Right cardiac atrium (tissue), 5 donors: ENCODE measurements around the gene NIPAL3. TPM values are rescaled to one million over a fixed set of nuclear protein-coding genes. Genes with fewer than 3 reads are reported as not detected.
"Not testable (repeated sequence)": the region's sequence is repeated elsewhere in the genome, so short reads cannot be mapped to it uniquely, and the experiment has no call there.

Experiments used
- ATAC-seq, 2 donors: fragments of 200-7000 bp; cut with Tn5 transposase; one replicate each; pipeline versions ENCODE4 v1.8.0 to v1.9.1; 2020; ENCODE audit warnings: moderate library complexity in 2 of 2, mild to moderate bottlenecking in 1 of 2
- DNase-seq, 3 donors: peaks; one replicate each; pipeline ENCODE4 v3.0.0-alpha.2; 2020
- H3K27ac ChIP-seq: one replicate; pipeline ENCODE4 v1.5.1; 2013; ENCODE audit warnings: mild to moderate bottlenecking, low read length, control low read depth, moderate library complexity
- H3K27me3 ChIP-seq: one replicate; pipeline ENCODE4 v1.6.1; 2013; ENCODE audit not compliant: control insufficient read depth, insufficient read depth
- H3K4me1 ChIP-seq: one replicate; pipeline ENCODE4 v1.6.1; 2013; ENCODE audit warnings: low read length; ENCODE audit not compliant: control insufficient read depth, insufficient read depth
- H3K4me3 ChIP-seq: one replicate; pipeline ENCODE4 v1.5.1; 2013; ENCODE audit warnings: low read length, control low read depth
- H3K9me3 ChIP-seq: one replicate; pipeline ENCODE4 v1.6.1; 2013; ENCODE audit warnings: low read length; ENCODE audit not compliant: control insufficient read depth
- WGBS: extraction: QIAGEN DNeasy Blood & Tissue Kit; methylation state at CpG from one replicate; pipeline ENCODE4 v1.1.7; 2013; 5-methylcytosine and 5-hydroxymethylcytosine counted together
- intact Hi-C, 4 donors: fragments of 100-400 bp; cut with DNase I; formaldehyde crosslinking; loops; one replicate each; pipeline versions ENCODE4 v1.11.0 to v1.14.0; 2022 to 2023
- polyA plus RNA-seq: library from polyadenylated mRNA; stranded (reverse); fragments of 200-250 nt; gene quantifications from one replicate; pipeline ENCODE4 v1.2.3, GENCODE V29; 2013
- total RNA-seq, 4 donors: library from RNA; stranded (reverse); fragmentation: NEBNext Ultra II Directional; extraction: Animal tissue kit (Norgen Biotek cat#: 25700); gene quantifications; one replicate each; pipeline ENCODE4 v1.2.1, GENCODE V29; 2021
- donor health status: healthy with polysubstance abuse.
- donor health status: DM: no; HTN: yes; CAD: no.
- donor health status: DM: no; HTN: no; CAD: no.
- donor health status: DM: no; HTN: yes; CAD: no; lungs with severe emphysema.
- donor health status: DM: yes; HTN: yes; CAD: no.

NIPAL3 gene
- total and polyA plus RNA-seq, 5 donors: 12.8 to 35.6 (median 35.2) TPM

DNA sequence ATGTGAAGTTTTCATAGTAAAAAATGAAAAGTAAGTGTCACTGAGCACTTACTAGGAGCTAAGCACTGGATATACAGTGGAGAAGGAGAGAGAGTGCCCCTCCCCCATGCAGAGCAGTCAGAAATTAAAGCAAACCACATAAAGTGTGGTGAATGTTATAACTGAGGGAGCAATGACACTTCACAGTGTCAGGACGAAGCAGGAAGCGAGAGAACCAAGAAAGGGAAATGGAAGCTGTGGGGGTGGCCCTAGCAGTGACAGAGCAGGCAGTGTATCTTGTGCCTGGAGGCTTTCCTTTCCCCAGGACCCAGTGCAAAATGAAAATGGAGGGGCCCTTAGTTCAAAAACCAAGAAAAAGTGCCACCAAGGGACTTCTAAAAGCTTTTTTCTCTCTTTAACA is 65.5 kb downstream of the NIPAL3 start:
- WGBS: 45% methylated on average over 2 of the region's 2 CpGs
- Histone ChIP-seq H3K4me3 (no peak overlapping the region), H3K27ac (no peak overlapping the region), H3K9me3 (no peaks in the 10 kb centered on the region), H3K27me3 (no peaks in the 10 kb centered on the region), H3K4me1 (no peaks in the 10 kb centered on the region)
- intact Hi-C loops: no loop called here
- ATAC-seq (peak; percentile 37 to 47), DNase-seq (peak in 1 of 3 donors; percentile 44)

DNA sequence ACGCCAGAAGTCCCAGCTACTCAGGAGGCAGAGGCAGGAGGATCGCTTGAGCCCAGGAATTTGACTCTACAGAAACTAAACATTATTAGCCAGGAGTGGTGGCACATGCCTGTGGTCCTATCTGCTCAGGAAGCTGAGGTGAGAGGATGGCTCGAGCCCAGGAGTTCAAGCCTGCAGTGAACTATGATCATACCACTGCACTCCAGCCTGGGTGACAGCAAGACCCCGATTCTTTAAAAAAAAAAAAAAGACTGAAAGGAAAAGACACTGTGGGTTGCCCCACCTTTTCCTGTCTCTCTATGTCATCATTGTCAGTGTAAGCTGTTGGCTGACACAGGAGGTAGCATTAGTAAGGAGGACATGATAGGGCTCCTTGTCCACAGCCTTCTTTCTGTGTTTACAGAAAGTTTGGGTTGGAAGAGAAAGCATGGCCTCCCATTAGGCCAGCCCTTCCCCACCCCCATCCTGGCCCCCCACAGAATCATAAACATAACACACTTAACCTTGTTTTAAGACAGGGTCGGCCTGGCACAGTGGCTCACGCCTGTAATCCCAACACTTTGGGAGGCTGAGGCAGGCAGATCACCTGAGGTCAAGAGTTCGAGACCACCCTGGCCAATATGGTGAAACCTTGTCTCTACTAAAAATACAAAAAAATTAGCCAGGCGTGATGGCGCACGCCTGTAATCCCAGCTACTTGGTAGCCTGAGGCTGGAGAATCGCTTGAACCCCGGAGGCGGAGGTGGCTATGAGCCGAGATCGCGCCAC is 66.4 kb downstream of the NIPAL3 start:
- 87% methylated on average over 16 of the region's 16 CpGs for WGBS
- intact Hi-C loops: no loop called here
- Histone ChIP-seq H3K27ac (no peak overlapping the region), H3K4me3 (no peak overlapping the region), H3K9me3 (no peaks in the 10 kb centered on the region), H3K27me3 (no peaks in the 10 kb centered on the region), H3K4me1 (no peaks in the 10 kb centered on the region)
- ATAC-seq (no peak), DNase-seq (no peak)

DNA sequence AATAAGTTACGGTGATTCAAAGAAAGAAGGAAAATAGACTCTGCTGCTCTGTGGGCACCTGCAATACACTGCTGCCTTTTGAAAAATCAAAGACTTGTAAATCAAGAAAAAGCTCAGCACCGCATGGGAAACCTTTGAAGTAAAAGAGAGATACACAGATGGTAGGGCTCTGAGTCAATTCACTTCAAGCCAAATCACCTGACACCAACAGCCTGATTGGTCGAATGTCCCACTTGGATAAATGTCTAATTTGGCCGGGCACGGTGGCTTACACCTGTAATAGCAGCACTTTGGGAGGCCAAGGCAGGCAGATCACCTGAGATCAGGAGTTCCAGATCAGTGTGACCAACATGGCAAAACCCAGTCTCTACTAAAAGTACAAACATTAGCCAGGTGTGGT is 67.8 kb downstream of the NIPAL3 start:
- intact Hi-C loops: no loop called here
- ATAC-seq: no peak
- Histone ChIP-seq H3K4me1 (no peaks in the 10 kb centered on the region), H3K9me3 (no peaks in the 10 kb centered on the region), H3K27ac (no peak overlapping the region), H3K27me3 (no peaks in the 10 kb centered on the region), H3K4me3 (no peak overlapping the region)
- DNase-seq: no peak
- 89% methylated on average over 5 of the region's 5 CpGs for WGBS

DNA sequence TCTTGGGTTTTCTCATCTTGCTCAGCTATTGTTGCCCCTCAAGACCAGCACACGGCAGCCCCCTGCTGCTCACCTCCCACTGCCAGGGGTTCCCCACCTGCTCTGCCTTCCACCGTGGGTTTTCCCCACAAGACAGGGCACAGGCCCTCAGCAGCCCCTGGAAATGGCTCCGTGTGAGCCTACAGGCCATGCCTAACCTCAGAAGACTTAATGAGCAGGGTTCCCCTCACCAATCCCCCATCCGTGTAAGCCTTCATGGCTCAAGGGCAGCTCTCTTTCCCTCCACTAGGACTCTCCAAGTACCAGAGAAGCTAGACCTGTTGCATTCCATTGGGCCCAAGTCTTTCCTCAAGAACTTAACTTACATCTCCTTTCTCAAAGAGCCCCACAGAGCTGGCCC is 68.6 kb downstream of the NIPAL3 start:
- 72% methylated on average over 4 of the region's 4 CpGs for WGBS
- no peak for DNase-seq
- H3K27me3 ChIP-seq: no peaks in the 10 kb centered on the region
- H3K4me1 ChIP-seq: no peaks in the 10 kb centered on the region
- H3K27ac ChIP-seq: no peak overlapping the region
- intact Hi-C loops: no loop called here
- no peaks in the 10 kb centered on the region for H3K9me3 ChIP-seq
- no peak overlapping the region for H3K4me3 ChIP-seq
- ATAC-seq: no peak

DNA sequence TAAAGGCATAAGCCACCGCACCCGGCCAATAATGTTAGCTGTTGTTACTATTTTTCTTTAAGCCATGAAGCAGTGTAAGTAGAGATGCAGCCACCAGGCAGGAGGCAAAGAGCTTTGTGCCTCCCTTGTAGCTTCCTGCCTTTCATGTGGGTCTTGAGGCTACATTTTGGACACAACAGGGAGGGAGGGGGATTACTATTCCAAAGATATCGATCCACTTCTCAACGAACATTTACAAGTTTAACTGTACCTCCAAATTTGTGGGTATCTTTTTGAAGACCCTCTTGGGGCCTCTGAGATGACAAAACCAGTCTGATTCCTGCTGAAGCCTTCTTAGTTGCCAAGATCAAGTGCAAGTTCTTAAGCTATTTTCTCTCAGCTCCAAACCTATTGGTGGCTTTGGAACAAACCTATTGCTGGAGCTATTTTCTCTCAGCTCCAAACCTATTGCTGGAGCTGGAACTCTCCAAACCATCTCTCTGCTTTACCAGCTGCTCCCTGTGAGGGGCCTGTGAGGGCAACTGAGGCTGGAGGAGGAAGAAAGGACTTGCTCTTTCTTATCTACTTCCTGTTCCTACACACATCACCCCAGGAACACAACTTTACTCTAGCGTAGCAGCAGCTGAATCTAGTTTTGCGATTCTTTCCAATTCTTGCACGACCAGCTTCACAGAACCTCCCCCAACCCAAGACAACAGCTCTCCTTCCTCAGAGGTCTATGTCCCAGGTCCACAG is 70.9 kb downstream of the NIPAL3 start:
- no peaks in the 10 kb centered on the region for H3K9me3 ChIP-seq
- ATAC-seq (no peak), DNase-seq (no peak)
- no peaks in the 10 kb centered on the region for H3K4me1 ChIP-seq
- 77% methylated on average over 7 of the region's 7 CpGs for WGBS
- H3K27me3 ChIP-seq: no peaks in the 10 kb centered on the region
- intact Hi-C loops: no loop called here
- H3K4me3 ChIP-seq: no peak overlapping the region
- H3K27ac ChIP-seq: no peak overlapping the region

DNA sequence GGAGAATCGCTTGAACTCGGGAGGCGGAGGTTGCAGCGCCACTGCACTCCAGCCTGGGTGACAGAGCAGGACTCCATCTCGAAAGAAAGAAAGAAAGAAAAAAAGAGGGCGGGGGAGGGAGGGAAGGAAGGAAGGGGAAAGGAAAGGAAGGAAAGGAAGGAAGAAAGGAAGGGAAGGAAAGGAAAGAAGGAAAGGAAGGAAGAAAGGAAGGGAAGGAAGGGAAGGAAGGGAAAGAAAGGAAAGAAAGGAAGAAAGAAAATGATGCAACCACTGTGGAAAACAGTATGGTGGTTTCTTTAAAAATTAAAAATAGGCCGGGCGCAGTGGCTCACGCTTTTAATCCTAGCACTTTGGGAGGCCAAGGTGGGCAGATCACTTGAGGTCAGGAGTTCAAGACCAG is 71.9 kb downstream of the NIPAL3 start:
- WGBS: 92% methylated on average over 9 of the region's 9 CpGs
- no peak for DNase-seq

DNA sequence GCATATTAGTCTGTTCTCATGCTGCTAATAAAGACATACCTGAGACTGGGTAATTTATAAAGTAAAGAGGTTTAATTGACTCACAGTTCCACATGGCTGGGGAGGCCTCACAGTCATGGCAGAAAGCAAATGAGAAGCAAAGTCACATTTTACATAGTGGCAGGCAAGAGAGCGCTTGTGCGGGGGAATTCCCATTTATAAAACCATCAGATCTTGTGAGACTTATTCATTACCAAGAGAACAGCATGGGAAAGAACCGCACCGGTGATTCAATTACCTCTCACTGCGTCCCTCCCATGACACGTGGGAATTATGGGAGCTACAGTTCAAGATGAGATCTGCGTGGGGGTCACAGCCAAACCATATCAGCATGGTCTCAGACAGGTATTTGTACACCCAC is 72.6 kb downstream of the NIPAL3 start:
- DNase-seq, H3K4me1 ChIP-seq, H3K9me3 ChIP-seq, ATAC-seq, H3K27ac ChIP-seq, H3K4me3 ChIP-seq, intact Hi-C loops, H3K27me3 ChIP-seq: not testable (repeated sequence)
- WGBS: 93% methylated on average over 7 of the region's 7 CpGs

More for the DNA sequence above, 71.9 kb downstream of the NIPAL3 start:
- ATAC-seq: no peak
- H3K4me3 ChIP-seq: no peak overlapping the region
- H3K27me3 ChIP-seq: no peaks in the 10 kb centered on the region
- H3K27ac ChIP-seq: no peak overlapping the region
- intact Hi-C loops: no loop called here
- no peaks in the 10 kb centered on the region for H3K4me1 ChIP-seq
- H3K9me3 ChIP-seq: no peaks in the 10 kb centered on the region

DNA sequence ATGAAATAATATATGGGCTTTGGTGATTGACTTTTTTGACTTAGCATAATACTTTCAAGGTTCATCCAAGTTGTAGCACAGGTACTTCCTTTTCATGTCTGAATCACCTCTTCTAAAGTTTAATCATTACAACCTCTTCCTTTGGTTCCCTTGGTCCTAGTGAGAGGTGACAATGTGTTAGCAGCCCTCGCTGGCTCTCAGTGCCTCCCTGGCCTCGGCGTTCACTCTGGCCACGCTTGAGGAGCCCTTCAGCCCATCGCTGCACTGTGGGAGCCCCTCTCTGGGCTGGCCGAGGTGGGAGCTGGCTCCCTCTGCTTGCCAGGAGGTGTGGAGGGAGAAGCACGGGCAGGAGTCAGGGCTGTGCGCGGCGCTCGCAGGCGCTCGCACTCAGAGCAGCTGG is 74.1 kb downstream of the NIPAL3 start:
- no peaks in the 10 kb centered on the region for H3K9me3 ChIP-seq
- DNase-seq (no peak), ATAC-seq (no peak)
- 96% methylated on average over 13 of the region's 13 CpGs for WGBS
- H3K4me3 ChIP-seq: no peak overlapping the region
- intact Hi-C loops: no loop called here
- no peak overlapping the region for H3K27ac ChIP-seq
- no peaks in the 10 kb centered on the region for H3K27me3 ChIP-seq
- H3K4me1 ChIP-seq: no peaks in the 10 kb centered on the region

DNA sequence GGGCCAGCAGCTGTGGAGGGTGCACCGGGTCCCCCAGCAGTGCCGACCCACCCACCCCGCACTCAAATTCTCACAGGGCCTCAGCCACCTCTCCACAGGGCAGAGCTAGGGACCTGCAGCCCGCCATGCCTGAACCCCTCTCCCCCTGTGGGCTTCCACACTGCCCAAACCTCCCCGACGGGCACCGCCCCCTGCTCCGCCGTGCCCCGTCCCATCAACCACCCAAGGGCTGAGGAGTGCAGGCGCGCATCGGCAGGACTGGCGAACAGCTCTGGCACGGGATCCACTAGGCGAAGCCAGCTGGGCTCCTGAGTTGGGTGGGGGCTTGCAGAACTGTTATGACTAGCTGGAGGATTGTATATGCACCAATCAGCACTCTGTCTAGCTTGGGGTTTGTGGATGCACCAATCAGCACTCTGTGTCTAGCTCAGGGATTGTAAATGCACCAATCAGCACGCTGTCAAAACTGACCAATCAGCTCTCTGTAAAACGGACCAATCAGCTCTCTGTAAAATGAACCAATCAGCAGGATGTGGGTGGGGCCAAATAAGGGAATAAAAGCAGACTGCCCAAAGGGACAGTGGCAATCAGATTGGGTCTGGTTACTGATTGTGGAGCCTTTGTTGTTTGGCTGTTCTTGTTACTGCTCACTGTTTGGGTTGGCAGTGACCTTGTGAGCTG is 74.6 kb downstream of the NIPAL3 start:
- intact Hi-C loops: no loop called here
- no peaks in the 10 kb centered on the region for H3K9me3 ChIP-seq
- ATAC-seq: no peak
- no peak overlapping the region for H3K27ac ChIP-seq
- WGBS: 97% methylated on average over 18 of the region's 18 CpGs
- no peaks in the 10 kb centered on the region for H3K27me3 ChIP-seq
- DNase-seq: no peak
- no peaks in the 10 kb centered on the region for H3K4me1 ChIP-seq
- H3K4me3 ChIP-seq: no peak overlapping the region

DNA sequence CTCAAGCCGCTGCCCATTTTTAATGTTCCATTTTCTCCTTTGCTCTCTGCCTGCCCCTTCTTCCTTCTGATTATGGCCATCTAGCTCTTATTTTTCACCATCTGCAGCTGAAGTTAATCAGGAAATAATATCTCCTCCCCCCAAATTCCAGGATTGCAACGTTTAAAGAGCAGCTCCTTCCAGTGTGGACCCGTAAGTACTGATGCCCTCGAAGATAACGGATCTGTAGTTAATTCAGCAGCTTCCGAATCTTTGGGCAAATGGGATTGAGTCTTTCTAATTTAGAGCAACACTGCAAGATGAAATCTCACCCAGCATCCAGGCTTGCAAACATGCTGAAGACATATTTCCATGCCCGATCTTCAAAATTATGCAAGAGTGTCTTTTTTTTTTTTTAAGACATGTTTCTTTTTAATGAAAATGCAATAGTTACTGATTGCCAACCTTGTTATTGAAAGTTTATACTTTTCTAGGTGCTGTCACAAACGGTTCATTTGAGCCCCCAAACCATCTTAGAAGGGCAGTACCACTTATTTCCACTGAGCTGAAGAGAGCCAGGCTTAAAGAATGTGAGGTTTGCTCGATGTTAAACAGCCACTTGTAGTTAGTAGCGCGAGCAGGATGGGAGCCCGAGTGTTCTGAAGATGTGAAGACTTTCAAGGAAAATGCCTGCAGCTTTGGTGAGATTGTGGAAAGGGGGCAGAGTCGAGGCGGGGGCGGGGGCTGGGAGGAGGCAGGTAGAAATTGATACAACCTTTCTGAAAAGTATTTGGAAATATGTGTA is 76.2 kb downstream of the NIPAL3 start:
- no peaks in the 10 kb centered on the region for H3K27me3 ChIP-seq
- intact Hi-C loops: no loop called here

More for the DNA sequence above, 76.2 kb downstream of the NIPAL3 start:
- Histone ChIP-seq H3K4me1 (no peaks in the 10 kb centered on the region), H3K4me3 (no peak overlapping the region), H3K27ac (no peak overlapping the region), H3K9me3 (no peaks in the 10 kb centered on the region)
- 56% methylated on average over 15 of the region's 15 CpGs for WGBS
- no peak for ATAC-seq
- no peak for DNase-seq
